NCI-H774 (cell line): Measurements from ENCODE around the gene ACTN4.
A peak's percentile ranks its signal among the peaks of the same experiment; 100 is the strongest.

Experiments used
- DNase-seq: peaks from one replicate; lab custom pipeline; 2025; lab: John Stamatoyannopoulos, UW

The ACTN4 gene

DNA sequence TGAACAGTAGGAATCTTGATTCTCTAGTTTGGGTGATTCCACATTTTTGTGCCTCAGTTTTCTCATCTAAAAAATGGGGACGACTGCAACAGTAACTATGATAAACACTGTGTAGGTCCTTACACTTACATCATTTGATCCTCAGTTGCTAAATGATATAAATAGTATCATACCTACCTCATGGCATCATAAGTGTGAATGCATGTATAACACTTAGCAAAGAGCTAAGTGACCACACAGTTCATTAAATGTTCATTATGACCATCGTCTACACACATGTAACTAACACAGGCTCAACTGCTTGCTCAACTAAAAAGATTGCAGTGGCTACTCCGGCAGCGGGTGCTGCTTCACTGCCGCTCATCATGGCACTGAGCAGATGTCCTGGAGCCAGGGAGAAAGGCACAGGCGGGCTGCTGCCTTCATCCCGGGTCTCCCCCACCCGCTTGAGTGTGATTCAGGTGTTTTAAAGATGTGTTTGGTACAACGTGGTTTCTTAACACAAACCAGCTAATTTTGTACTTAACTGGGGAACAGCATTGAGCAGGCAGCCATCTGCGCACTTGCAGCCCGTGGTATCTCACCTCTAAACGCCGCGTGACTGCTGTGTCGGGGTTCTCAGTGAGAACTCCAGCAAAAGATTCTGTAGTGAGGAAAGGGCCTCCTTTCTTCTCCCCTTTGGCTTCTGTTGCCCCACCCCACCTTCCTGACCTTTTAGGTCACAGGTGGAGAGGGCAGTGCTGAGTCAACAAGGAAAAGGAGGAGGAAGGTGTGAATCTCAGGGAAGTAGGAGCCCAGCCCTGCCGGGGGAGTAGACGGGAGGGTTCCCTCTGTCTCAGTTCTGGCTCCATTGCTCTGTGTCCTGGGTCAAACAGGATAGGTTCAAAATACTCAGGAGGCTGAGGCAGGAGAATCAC lies 11.7 kb upstream of the ACTN4 start:
- no peak for DNase-seq

DNA sequence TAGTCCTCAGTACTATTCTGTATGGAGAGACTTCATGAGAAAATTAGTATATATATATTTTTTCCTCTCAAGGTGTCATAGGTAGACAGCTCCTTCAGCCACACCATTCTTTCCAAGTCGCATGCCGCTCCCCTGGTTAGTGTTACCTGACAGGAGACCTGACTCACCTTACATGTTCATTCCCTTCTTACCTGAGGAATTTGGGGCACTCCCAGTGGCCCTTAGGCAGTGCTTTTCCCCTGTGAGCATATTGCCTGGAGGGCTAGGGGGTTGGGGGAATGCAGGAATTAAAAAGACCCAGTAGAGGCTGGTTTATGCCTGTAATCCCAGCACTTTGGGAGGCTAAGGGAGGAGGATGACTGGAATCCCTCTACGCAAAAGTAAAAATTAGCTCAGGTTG lies 9.0 kb upstream of the ACTN4 start:
- no peak for DNase-seq

DNA sequence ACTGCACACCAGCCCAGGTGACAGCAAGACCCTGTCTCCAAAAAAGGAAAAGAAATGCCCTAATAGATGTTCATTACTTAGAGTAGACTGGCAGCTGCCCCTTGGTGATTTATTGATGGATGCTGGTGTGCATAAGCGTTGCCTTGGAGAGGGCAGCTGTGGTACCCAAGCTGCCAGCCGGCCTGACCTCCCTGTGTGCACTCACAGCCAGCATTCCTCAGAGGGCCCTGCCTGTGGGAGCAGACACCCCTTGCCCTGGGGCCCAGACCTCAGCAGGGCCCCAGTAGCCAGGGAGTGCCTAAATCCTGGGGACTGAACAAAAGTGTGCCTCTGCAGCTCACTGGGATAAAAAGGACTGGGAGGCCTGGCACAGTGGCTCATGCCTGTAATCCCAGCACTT lies 7.8 kb upstream of the ACTN4 start:
- no peak for DNase-seq

DNA sequence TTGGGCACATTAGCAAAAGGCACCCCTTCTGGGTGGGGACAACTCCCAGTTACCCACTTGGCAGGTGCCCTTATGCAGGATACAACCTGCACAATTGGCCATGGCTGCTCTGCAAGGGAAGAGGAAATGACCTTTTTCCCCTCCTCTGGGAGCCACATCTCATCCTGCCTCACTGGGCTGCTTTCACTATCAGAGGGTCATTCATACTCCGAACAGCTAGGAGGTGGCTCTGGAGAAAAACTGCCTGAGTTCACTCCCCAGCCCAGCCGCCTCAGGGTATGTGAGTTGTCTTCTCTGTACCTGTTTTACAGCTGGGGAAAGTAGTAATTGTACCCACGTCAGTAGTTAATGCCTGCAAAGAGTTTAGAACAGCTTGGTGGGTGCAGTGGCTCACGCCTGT lies 7.1 kb upstream of the ACTN4 start:
- no peak for DNase-seq

DNA sequence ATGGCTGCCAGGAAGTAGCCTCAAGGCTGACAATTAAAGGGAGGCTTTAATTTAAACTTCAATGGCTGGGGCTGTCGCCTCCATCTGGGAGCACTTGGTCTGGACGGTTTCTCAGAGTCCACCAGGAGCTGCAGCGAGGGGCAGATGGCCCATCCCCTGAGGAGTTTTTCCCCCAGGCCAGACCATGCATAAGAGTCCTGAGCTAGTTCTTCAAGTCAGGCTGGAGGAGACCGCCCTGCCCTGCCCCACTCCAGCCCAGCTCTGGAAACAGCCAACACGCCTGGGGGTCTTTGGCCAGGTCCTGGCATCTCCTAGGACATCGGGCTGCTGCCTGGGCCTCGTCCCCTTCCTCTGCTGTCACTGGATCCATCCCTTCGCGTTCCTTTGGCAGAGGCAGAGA lies 5.3 kb upstream of the ACTN4 start:
- DNase-seq = no peak

DNA sequence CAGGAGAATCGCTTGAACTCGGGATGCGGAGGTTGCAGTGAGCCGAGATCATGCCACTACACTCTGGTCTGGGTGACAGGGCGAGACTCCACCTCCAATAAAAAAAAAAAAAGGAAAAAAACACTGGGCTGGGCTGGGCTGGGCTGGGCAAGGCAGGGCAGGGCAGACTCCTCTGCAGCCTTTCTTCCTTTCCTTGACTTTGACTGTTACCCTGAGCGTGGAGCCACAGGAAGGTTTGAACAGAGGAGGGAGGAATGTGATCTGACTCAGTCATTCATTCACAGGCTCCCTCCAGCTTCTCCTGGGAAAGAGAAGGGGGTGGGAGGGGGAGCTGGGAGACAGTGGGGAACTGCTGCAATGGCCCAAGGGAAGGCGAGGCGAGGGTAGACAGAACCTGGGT lies 2.7 kb upstream of the ACTN4 start:
- DNase-seq = no peak

DNA sequence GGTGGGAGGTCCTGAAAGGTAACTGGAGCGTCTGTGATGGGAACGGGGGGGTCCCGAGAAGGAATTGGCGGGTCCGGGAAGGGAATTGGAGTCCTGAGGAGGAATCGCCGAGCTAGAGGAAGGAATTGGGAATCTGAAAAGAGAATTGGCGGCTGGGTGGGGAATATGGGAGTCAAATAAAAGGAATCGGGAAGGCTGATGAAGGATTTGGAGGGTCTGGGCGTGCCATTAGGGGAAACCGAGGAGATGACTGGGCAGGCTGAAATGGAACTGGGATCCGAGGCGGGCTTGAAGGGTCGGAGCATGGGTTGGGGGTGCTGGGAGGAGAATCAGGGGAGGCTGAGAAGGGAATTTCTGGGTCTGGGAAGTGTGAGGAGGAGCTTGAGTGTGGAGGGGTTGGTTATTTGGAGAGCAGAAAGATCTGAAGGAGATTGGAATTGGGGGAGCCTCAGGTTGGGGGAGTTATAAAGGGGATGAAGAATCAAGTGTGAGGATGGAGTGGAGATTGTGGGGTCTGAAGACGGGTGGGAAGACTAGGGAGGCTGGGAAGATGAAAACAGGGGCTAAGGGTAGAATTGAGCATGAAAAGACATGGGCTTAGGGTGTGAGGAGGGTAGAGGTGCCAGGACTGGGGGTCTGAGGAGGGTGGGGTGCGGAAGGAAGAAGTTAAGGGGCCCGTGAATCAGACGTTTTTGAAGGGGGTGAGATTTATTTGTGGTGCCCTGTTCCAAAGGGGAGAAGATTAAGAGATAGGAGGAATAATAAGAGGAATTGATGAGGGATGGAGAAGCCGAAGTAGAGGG lies 718 bp downstream of the ACTN4 start:
- no peak for DNase-seq

DNA sequence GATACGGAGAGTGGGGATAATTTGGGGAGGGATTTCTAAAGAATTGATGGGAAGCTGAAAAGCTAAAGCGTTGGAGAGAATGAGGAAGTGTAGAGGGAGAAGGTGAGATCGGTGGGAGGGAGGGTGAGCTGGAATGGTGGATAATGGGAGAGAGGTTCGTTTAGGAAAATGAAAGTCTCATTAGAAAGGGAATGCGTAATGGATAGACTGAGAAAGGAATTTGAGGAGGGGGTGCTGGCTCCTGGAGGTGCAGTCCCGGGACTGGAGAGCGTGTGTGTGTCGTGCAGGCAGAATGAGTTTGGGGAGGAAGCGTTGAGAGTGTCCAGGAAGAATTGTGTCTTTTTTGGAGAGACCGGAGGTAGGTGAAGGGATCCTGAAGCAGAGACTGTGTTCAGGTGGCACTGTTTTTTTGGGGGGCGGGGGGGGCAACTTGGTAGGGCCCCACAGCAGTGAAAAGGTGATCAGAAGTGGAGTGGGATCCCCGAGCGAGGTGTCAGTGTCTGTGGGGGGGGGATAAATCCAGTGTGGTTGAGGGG lies 1.4 kb downstream of the ACTN4 start:
- DNase-seq = no peak

DNA sequence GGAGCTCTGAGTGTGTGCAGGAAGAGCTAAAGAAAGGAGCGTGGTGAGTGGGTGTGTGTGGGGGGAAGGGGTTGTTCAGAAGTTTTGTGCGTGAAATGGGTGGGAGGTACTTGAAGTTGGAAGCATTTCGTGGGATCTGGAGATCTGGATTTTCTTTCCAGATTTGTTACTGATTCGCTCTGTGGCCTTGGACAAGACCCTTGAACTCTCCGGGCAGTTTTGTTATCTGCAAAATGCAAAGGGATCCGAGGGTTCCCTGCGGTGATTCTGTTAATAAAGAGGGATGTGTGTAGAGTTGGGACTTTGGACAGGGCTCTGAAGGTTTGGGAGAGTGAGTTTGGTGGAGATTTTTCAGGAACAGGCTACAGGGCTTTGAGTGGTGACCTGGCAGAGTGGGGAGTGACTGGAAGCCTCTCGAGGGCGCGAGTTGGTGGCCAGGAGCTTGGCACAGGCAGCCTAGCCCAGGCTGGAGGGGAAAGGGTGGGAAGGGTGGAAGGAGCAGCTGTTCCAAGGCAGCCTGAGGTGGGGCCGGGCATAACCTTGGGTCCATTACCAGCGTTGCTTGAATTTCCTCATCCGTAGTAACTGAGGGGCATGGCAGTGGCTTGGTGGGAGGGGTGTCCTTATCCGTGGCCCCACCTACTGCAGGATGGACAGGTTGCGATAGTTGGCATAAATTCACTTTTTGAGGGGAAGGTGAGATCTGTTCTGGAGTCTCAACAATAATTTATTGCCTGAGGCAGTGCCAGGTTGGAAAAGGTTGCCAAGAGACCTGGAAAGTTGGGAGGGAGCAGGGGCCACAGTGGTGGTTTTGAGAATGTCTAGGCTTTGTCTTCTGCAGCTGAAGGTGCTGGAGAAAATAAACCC lies 2.1 kb downstream of the ACTN4 start:
- no peak for DNase-seq

DNA sequence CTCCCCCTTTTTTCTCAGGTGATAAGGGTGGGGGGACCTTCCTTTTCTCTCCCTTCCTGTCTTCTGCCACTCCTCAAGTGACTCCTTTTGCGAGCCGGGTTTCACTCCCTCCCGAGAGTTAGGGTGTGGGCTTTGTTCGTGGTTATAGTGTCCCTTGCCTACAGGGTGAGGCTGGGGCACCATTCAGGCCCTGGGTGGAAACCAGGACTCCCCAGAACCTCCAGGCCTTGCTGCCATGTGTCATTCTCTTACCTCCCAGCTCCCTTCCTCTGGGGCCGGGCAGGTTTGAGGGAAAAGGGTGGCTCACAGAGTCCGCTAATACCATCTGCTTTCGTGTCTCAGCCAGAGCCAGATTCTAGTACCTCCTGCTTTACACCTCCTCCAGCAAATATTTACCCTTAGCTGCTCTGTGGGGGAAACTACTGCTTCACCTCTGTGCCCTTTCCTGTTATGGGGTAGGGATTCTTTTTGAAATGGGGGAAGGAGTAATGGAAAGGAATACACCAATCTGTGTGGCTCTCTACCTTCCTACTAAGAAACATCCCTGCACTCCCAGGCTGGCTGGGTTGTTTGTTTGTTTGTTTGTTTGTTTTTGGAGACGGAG lies 2.8 kb downstream of the ACTN4 start:
- no peak for DNase-seq

DNA sequence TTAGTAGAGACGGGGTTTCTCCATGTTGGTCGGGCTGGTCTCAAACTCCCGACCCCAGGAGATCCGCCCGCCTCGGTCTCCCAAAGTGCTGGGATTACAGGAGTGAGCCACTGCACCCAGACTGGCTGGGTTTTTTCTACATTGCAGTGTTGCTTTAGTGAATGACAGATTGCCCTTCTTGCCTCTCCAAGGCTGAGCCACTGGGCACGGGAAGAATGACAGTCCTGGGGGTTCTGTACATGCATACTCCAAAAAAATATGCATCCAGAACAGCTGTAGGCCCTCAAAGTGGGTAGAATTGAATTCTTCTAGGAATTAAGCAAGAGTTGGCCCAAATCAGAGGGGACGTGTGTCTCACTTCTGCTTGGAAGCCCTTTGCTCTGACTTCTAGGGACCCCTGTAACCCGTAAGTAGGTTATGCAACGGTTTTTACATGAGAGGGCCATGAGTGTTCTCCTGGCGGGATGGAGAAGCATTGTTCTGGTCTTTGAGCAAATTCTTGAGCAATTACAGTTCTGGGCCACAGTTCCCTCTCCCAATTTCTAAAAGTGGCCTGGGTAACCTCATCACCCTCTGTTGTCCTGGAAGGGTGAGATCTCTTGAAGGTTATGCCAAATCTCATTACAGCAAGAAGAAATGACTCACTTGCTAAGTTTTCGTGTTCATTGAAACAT lies 3.6 kb downstream of the ACTN4 start:
- DNase-seq = no peak

DNA sequence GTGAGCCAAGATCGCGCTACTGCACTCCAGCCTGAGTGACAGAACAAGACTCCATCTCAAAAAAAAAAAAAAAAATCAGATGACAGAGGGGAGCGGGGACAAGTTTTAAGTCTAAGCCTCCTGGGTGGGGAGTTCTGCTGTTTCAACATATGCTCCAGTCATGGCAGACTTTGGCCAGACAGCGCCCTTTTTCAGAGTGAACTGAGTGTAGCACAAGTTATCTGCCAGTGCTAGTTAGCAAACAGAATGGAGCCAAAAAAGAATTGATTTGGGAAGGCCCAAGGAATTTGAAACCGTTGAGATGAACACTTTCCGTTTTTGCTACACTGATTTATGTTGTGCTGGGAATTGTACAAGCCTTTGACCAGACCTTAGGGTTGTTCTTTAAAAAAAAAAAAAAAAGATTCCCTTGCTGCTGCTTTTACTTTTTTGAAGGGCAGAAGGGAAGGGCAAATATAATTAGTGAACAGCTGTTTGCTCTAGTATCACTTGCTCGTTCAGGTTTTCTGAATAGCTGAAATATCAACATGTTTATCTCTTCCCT lies 5.7 kb downstream of the ACTN4 start:
- DNase-seq = no peak

DNA sequence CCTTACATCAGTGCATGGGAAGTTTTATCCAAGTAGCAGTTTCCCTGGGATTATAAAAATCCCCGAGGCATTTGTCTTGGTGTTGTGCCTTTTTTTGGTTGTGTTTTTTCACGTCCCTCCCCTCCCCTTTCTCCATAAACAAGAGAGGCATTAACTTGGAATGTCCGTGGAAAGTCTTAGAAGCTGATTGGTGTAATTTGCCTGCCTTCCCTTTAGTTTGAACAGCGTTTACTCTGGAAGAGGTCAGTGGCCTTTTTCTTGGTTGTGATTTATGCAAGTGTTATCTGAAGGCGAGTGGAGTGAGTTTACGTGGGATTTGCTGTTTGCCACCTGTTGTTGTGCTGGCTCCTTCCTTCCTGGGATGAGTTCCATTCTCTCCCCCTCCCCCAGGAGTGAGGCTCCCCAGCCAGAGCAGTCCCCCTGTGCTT lies 7.2 kb downstream of the ACTN4 start:
- no peak for DNase-seq

DNA sequence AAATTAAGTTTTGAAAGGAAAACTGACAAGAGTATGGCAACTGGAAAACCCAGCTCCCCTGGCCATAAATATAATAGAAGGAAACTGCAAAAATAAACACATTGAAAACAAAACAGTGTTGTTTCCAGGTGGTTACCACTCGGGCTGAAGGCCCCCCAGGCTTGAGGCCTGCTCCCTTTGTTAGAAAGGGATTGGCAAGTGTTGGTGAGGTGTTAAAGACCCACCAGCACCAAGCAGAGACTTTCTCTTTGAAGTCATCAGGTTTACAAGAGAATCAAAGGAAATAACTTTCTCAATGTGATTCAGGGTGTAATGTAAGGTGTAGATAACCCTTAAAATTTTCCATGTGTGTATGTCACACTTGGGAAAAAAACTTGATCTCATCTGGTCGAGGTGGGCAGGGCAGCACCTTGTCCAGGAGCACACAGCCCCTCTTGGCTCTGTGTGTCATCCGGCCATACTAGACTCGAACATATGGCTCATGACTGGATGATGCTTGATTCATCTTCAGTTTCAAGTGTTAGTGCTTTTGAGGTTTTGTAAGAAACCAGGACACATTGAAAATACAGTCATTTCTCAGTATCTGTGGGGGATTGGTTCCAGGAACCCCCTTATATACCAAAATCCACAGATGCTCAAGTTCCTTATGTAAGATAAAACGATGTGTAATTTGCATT lies 7.8 kb downstream of the ACTN4 start:
- DNase-seq = no peak

DNA sequence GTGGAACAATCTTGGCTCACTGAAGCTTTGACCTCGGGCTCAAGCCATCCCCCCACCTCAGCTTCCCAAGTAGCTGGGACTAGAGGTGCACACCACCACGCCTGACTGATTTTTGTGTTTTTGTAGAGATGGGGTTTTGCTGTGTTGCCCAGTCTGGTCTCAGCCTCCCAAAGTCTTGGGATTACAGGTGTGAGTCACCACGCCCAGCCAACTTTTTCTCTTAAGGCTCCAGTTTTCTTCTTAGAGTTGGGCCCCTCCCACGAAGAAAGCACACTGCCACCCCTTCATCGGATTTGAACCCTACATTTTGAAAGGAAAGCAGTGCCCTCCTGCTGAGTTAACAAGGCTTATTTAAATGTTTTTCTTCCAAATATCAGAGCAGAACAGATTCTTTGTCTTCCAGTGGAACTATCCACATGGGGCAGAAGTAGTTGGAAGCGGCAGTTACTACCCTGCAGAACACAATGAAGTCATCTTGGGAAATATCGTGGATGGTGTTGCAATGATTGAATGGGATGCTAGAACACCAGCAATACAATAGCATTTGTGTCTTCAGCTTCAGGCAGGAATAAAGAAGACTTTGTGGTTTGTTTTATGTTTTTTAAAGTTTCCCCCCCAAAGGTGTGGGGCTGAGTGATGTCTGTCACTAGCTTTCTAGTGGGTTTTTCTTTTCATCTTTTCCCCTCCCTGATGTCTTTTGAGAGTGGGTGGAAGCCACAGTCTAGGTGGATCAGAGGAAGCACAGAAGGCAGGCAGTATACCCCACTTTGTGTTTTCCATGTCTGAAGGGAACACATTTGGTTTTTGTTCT lies 8.9 kb downstream of the ACTN4 start:
- no peak for DNase-seq

DNA sequence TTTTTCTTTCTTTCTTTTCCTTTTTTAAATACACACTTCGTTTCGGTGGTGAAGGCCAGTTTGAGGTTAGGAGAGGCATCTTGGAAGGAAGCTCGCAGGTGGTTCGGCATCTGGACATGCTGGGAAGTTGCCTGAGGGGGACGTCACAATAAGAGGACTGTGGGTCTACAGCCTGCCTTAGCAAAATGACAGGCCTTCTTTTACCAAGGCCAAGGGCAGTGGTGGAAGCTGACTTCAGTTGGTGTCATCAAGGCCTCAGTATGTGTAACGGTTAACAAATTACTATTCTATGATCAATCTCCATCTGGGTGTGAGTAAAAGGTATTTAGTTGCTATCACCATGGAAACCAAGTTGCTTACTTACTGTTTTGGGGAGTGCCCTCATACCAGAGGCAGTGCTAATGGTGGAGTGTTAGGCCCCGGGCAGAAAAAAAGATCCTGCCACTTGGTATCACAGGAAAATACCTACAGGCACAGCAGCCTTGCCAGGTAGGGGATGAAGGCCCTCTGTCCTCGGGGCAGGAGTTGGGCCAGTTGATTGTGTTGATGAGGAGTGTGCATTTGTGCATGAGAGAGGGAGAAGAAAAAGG lies 10.3 kb downstream of the ACTN4 start:
- DNase-seq = no peak

DNA sequence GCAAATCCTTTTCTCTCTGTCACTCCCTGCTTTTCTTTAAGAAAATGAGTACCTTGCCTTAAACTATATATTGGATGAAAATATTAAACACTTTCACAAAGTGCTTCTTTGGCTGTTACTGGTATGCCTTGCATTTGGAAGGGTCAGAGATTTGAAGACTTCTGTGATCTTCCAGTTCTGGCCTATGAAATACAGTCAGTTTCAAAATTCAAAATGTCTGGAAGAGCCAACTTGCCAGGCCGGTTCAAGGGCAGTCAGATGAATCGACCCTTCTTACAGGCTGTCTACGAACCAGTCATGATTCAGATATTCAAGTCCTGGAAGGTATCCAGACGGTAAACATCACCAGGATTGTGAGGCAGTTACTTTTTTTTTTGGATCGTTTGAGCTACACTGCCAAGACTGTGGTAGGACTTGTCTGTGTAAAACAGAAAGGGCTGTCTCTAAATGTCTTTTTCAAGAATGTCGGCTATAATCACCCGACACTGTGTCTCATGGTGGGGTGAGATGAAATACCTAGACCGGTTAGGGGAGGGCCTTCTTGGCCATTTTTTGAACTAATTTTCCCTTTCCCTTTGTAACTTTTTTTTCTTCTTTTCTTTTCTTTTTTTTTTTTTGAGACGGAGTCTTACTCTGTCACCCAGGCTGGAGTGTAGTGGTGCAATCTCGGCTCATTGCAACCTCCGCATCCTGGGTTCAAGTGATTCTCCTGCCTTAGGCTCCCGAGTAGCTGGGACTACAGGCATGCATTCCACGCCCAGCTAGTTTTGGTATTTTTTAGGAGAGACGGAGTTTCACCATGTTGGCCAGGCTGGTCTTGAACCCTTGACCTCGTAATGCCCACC lies 11.2 kb downstream of the ACTN4 start:
- DNase-seq = peak; percentile 78

DNA sequence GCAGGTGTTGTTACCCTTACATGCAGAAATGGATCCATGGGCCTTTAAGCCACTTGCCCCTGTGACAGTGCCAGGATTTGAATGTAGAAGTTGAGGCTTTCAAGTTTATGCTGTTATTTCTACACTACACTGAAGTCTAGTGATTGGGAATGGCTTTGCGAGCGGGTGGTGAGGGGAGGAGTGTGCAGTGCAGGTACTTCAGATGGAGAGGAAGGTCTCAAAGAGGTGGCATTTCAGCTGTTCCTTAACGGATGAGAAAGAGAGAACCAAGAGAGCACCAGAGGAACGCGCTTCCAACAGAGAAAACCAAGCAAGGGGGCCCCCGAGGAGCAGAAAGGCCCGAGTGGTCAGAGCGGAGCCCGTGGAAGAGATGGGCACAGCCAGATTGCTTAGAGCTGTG lies 13.3 kb downstream of the ACTN4 start:
- no peak for DNase-seq
